Cerebellar nuclear complex (tissue), 1 donor: Measurements from ENCODE around the gene COQ2.
A peak's percentile ranks its signal among the peaks of the same experiment; 100 is the strongest.
"Not testable (repeated sequence)": the region's sequence is repeated elsewhere in the genome, so short reads cannot be mapped to it uniquely, and the experiment has no call there.

Experiments
- DNase-seq, 2 experiments: peaks; one replicate each; lab custom pipeline; 2025; lab: John Stamatoyannopoulos, UW

Gene COQ2

GRCh38 chr4:83284193-83285054, at the start of gene COQ2:
Gene COQ2 (minus strand): TSS chr4:83284798. CDS start chr4:83284764, 34 bp downstream.
- peak; percentile 63 to 84 for DNase-seq

GRCh38 chr4:83331956-83332355, 47.4 kb upstream of the COQ2 start:
- DNase-seq, result no peak

DNA sequence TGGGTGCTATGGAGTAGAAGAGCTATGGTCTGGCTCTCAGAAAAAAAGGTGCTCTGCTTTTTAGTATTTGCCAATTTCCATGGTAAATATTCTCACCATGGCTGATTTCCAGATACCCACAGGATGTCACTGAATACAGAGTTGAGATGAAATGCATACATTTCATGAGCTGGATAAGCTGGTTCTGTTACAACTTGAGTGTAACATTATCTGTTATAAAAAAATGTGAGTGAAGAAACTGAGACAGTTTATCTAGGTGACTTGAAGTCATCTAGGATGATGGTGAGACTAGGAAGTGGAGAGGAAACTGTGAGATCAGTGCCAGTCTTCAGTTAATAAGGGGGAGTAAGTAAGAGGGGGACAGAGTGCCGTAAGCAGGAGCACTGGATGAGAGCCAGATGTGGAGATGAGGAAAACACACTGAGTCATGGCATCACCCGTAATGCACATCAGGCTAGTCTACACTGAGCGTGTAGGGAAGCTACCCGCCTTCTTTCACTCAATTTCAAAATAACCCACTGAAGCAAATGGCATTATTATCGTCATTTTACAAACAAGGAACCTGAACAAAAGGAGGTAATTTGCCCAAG, 45.0 kb upstream of the COQ2 start:
- no peak for DNase-seq

DNA sequence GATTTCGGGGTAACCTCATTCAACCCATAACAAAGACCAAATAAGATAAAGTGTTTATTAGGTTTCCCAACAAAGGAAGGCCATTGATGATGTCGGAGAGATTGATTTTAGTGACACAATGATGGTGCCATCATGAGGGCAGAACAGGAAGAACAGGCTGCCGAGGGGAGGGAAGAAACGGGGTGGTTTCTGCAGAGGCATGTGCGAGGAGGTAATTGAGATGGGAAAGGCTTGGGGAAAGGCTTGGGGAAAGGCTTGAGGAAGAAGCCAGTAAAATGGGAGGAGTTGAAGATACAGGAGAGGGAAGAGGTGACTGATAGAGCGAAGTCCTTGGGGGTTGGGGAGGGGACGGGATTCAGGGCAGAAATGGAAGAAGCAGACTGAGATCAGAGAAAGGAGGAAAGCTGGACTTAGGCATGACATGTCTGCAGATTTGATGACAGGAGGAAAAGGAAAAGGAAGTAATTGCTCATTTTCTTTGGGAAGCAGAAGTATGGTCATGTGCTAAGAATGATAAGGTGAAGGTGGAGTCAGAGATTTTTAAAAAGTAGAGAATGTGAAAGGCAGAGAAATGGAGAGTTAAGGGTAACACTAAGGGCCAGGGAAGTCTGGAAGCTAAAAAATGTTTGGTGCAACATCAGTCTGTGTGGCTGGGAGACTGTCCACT, 44.1 kb upstream of the COQ2 start:
- no peak for DNase-seq

DNA sequence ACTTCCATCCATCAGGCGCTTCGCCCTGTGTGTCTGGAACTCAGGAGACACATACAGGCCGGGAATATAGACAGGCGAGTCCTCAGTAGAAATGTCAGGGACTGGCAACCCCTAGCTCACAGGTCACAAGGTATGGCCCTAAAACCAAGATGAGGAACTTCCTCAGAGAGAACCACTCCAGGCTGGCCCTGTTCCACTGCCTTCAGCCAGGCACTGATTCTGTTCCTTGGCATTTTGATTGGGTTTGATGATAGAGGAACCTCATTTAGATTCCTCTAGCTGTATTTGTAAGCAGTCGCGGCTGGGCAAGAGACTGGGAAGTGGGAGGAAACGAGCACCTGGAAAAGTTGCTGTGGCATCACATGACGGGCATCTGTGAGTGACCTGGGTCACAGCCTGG, 41.9 kb upstream of the COQ2 start:
- no peak for DNase-seq

DNA sequence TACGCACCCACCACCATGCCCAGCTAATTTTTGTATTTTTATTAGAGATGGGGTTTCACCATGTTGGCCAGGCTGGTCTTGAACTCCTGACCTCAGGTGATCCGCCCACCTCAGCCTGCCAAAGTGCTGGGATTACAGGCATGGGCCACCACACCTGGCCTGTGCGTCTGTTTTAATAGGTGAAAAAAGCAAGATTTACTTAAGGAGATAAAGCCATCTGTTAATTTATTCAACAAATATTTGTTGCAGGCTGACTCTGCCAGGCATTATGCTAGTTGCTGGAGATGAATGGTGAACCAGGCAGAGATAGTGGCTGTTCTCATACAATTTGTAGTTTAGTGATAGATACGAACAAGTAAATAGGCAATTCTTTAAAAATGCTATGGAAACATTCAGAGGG, 40.7 kb upstream of the COQ2 start:
- not testable (repeated sequence) for DNase-seq

GRCh38 chr4:83323136-83323535, 38.5 kb upstream of the COQ2 start:
- no peak for DNase-seq

GRCh38 chr4:83320548-83320947, 36.0 kb upstream of the COQ2 start:
- DNase-seq, result no peak

DNA sequence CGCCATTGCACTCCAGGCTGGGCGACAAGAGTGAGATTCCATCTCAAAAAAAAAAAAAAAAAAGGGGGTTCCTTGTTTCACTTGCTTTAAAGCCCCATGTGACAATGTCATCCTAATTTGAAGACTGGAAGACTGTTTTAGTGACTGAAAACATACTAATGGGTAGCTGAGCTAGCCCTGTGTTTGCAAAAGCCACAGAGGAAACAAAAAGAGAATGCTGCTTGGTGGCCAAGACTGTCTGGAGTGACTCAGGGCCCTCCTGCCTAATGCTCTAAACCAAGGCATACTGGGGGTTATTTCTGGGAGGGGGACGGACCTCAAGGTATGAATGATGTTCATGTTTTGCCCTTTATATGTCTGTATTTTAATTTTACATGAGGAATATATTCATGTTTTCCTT, 34.1 kb upstream of the COQ2 start:
- no peak for DNase-seq

DNA sequence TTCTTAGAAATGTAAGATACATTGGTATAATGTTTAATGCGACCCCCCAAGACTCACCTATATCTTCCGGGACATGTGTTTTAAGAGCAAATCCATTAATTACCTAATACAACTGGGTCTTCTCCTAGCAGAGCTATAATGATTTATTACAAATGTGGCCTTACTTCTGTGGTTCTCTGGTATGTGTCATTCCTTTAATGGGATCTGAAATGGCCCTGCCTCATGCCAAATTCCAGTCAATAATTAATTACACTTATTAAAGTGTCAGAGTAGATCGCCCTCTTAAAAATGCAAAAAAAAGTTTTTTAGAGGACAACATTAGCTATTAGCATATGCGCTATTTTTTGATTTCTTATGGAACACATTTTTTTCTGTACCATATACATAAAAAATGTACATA, 33.1 kb upstream of the COQ2 start:
- DNase-seq, result no peak

DNA sequence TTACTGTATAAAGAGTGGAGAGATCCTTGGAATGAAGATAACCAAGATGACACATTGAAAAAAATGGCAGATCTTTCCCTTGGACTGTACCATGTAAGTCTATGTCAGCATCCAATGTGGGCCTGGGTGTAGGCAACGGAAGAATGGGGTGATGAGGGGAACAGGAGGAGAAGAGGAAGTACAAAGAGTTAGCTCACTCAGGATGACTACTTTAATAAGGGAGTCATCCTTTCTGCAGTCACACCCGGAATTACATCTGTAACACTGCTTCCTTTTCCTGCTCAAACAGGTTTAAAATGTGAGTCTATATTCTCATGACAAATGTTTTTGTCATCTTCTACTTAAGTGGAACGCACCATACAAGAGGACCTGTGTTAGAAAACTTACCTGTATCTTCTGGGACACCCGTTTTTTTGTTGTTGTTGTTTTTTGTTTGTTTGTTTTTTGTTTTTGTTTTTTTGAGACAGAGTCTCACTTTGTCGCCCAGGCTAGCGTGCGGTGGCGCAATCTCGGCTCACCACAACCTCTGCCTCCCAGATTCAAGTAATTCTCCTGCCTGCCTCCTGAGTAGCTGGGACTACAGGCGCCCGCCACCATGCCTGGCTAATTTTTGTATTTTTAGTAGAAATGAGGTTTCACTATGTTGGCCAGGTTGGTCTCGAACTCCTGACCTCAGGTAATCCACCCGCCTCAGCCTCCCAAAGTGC, 32.0 kb upstream of the COQ2 start:
- DNase-seq, result no peak

GRCh38 chr4:83315341-83315870, 30.8 kb upstream of the COQ2 start:
- no peak for DNase-seq

GRCh38 chr4:83308672-83309071, 24.1 kb upstream of the COQ2 start:
- no peak for DNase-seq

DNA sequence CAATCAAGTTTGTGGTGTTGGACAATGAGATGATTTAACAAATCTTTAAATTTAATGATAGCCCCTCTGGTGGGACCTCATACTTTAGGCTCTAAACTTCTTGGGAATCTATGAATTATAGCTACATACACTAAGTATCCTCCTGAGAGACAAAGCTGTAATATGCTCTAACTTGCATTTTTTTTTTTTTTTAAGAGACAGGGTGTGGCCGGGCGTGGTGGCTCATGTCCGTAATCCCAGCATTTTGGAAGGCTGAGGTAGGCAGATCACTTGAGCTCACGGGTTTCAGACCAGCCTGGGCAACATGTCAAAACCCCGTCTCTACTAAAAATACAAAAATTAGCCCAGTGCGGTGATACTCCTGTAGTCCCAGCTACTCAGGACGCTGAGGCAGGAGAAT, 23.3 kb upstream of the COQ2 start:
- DNase-seq, result no peak

- DNase-seq, result no peak
Measured at GRCh38 chr4:83305187-83305586, 20.6 kb upstream of the COQ2 start.

DNA sequence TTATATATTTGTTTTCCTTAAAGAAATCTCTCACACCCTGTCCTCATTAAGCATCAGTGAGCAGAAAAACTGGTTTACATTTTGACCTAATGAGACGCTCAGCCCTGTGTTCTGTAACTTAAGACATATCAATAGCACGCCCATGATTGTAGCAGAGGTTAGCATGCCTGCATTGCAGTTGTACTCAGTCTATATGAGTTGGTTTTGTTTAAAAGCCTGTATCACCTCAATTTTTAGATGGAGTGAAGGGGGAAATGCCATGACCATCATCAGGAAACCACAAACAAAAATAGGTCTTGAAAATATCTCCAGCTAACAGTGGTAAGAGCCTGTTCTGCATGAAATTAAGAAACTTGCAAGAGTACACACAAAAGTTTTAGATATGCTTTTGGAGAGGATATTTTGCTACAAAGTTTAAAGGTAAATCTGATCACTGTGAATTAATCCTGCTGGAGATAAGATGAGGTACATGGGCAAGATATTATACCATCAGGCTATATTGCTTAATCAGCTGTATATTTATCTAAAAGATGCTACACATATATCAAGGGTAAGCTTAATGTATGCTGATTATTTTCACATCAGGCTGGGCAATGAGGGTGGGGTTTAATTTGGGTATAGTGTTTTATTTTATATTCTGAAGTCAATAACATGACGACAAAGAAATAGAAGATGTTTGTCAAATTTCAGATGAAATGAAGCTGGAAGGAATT, 13.1 kb upstream of the COQ2 start:
- DNase-seq, result no peak

DNA sequence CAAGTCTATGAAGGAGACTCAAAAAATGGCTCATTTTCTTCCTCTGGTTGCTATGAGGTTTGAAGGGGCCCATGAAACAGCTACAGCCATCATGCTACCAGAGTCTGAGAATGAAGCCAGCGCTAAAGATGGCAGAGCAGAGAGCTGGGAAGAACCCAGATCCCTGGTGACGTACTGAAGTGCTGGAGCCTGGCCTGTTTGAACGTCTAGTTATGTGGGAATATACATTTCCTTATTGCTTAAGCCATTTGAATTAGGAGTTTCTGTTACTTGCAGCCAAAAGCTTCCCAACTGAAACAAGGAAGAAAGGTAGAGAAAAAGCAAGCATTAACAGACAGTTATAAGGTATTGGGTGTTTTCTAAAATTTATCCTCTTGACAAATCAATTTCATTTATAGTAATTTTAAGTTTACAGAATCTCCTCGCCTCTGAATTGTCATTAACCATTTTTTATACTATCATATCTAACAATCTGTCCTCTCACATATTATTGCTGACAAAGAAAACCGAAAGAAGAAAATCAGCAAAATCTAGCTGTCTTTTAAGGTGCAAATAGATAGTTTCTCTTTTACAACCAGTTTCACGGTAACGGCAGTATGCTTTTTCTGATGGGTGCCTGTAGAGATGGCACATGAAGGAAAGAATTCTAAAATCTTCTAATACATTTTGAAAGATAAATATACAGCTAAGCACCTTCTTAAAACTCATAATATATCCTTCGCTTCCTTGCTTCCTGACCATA, 8.9 kb upstream of the COQ2 start:
- no peak for DNase-seq

DNA sequence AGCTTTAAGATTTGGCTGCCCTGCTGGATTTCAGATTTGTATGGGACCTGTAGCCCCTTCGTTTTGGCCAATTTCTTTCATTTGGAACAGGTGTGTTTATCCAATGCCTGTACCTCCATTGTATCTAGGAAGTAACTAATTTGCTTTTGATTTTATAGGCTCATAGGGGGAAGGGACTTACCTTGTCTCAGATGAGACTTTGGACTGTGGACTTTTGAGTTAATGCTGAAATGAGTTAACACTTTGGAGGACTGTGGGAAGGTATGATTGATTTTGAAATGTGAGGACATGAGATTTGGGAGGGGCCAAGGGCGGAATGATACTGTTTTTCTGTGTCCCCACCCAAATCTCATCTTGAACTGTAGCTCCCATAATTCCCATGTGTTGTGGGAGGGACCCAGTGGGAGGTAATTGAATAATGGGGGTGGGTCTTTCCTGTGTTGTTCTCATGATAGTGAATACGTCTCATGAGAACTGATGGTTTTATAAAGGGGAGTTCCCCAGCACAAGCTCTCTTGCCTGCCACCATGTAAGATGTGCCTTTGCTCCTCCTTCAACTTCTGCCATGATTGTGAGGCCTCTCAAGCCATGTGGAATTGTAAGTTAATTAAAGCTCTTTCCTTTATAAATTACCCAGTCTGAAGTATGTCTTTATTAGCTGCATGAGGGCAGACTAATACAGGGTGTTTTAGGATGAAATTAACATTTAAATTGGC, 5.6 kb upstream of the COQ2 start:
- not testable (repeated sequence) for DNase-seq

- not testable (repeated sequence) for DNase-seq
Measured at GRCh38 chr4:83288381-83288780, 3.8 kb upstream of the COQ2 start.

GRCh38 chr4:83285055-83285407, 433 bp upstream of the COQ2 start:
- DNase-seq, result peak in 1 of 2 experiments; percentile 1
